GM12875 (cell line): ENCODE measurements around the gene STAT5A.

Source experiments
- H3K4me3 ChIP-seq: one replicate; pipeline ENCODE4 v1.5.1; 2011; ENCODE audit warnings: low read depth, low read length, control low read depth
- TF ChIP-seq, protein P1 (sequence below): IDR thresholded peaks from 2 replicates; pipeline ENCODE4 v1.5.1; 2011; ENCODE audit warnings: low read depth, mild to moderate bottlenecking, control low read depth, inconsistent platforms, low read length, moderate library complexity, borderline replicate concordance; ENCODE audit not compliant: insufficient read depth

Gene STAT5A

GRCh38 chr17:42271006-42271778, 17.1 kb upstream of the STAT5A start:
- TF ChIP-seq, protein P1, sequence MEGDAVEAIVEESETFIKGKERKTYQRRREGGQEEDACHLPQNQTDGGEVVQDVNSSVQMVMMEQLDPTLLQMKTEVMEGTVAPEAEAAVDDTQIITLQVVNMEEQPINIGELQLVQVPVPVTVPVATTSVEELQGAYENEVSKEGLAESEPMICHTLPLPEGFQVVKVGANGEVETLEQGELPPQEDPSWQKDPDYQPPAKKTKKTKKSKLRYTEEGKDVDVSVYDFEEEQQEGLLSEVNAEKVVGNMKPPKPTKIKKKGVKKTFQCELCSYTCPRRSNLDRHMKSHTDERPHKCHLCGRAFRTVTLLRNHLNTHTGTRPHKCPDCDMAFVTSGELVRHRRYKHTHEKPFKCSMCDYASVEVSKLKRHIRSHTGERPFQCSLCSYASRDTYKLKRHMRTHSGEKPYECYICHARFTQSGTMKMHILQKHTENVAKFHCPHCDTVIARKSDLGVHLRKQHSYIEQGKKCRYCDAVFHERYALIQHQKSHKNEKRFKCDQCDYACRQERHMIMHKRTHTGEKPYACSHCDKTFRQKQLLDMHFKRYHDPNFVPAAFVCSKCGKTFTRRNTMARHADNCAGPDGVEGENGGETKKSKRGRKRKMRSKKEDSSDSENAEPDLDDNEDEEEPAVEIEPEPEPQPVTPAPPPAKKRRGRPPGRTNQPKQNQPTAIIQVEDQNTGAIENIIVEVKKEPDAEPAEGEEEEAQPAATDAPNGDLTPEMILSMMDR: no peak

DNA sequence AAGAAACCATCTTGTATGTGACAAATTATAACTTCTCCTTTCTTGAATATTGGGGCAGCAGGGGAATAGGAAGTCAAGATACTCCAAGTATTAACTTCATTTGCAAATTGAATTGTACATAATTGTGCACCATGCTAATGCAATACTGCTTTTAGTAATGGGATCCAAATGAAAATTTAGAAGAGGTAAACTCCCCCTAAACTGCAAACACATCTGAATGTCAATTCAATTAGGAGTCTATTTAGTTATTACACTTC, 16.6 kb upstream of the STAT5A start:
- H3K4me3 ChIP-seq: no peak overlapping the region
- TF ChIP-seq, protein P1: no peak

More at GRCh38 chr17:42271006-42271778, 17.1 kb upstream of the STAT5A start:
- no peak overlapping the region for H3K4me3 ChIP-seq

DNA sequence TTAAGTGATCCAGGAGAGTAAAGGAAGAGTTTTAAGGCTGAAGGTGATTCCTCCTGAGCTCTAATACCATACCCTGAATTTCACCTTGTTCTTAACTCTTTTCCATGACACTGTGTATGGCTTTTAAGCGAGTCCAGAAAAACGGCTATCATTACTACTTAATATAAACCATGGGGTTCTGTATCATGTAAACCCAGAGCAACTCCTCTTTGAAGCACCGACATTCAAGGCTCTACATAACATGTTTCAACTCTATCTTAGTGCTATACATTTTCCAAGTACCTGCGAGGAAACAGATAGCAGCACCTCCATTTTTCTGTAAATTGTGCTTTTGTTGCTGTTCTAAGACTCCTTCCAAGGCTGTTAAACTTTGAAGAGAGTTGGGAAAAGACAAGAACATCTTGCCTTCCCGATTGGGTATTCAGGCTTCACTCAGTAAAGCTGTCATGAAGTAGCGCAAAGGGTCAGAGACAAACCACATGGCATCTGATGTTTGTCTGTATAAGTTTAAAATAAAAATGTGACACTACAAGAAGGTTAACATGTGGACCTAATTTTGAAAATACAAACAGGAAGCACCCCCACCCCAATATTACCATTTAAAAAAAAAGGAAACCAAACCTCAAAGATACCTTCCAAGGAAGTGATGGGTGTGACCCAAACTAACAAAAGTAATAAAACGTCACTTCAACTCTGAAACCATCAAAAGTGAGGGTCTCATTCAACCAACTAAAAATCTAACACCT, 16.0 kb upstream of the STAT5A start:
- TF ChIP-seq, protein P1: no peak
- no peak overlapping the region for H3K4me3 ChIP-seq

- TF ChIP-seq, protein P1: no peak
- no peak overlapping the region for H3K4me3 ChIP-seq
Observed at GRCh38 chr17:42273474-42274252, 14.6 kb upstream of the STAT5A start.

GRCh38 chr17:42274253-42274542, 14.1 kb upstream of the STAT5A start:
- H3K4me3 ChIP-seq: no peak overlapping the region
- TF ChIP-seq, protein P1: no peak

GRCh38 chr17:42274812-42275526, 13.3 kb upstream of the STAT5A start:
- TF ChIP-seq, protein P1: no peak
- H3K4me3 ChIP-seq: peak overlapping the region; percentile 76
